ENCODE results near the gene CYSRT1.

- no peak for TF ChIP-seq CTCF (IDR thresholded peaks at IDR 0.05; ENCODE audit: extremely low read depth in 1 of 2, insufficient read depth in 1 of 2, low read depth in 1 of 2, low read length in 2 of 2)
- TF ChIP-seq POLR2AphosphoS5 (IDR thresholded peaks at IDR 0.05; ENCODE audit: insufficient read depth, low read depth, low read length), result no peak
- TF ChIP-seq MYC (IDR thresholded peaks at IDR 0.05; ENCODE audit: low read depth, low read length), result no peak
- no peak for TF ChIP-seq EZH2 (IDR thresholded peaks at IDR 0.05; ENCODE audit: borderline replicate concordance, low read depth, low read length, severe bottlenecking)
Observed at GRCh38 chr9:137247135-137247915, 22.4 kb downstream of the CYSRT1 start.
